Endothelial cell of umbilical vein (primary cell): ENCODE results near the gene RBM47. TPM values are rescaled to one million over a fixed set of nuclear protein-coding genes. Genes with fewer than 3 reads are reported as not detected.

Experiments
- BruUV-seq: library from RNA; stranded (reverse); fragments of 400-500 nt; replicated peaks from 2 replicates; lab custom pipeline; 2021; lab: Mats Ljungman, UMichigan
- CTCF ChIA-PET: fragments of 300-600, 350-600 bp; sonication (Branson Sonifier 250); formaldehyde crosslinking; loops from one replicate; lab custom pipeline; 2021; ENCODE audit warnings: antibody characterized with exemption, inconsistent platforms; lab: Charles Lee
- POLR2A ChIA-PET: fragments of 300-600, 350-600 bp; sonication (Branson Sonifier 250); formaldehyde crosslinking; loops from one replicate; lab custom pipeline; 2021; ENCODE audit warnings: antibody characterized with exemption, inconsistent platforms; lab: Charles Lee
- DNase-seq: peaks from one replicate; pipeline ENCODE4 v3.0.0-alpha.2; 2011; ENCODE audit warnings: low read depth, low spot score
- FAIRE-seq: peaks from 2 replicates; lab custom pipeline; 2011; peaks lifted over from hg19 to GRCh38; lab: Jason Lieb, UNC
- H2AFZ ChIP-seq: 2 replicates; pipeline ENCODE4 v1.6.0; 2012; ENCODE audit warnings: low read depth, low read length, control low read depth, inconsistent platforms
- H3K27ac ChIP-seq: 2 replicates; pipeline ENCODE4 v1.5.1; 2011; ENCODE audit warnings: low read depth, mild to moderate bottlenecking, control low read depth, low read length, moderate library complexity; ENCODE audit not compliant: insufficient read depth
- H3K27me3 ChIP-seq, 2 experiments: 2 replicates each; pipeline versions ENCODE4 v1.6.0 to v1.6.1; 2011; ENCODE audit warnings: low read length in 2 of 2, mixed read lengths in 1 of 2; ENCODE audit not compliant: control insufficient read depth in 2 of 2, insufficient read depth in 2 of 2
- H3K36me3 ChIP-seq, 2 experiments: 2 replicates in 1 of 2; 3 replicates in 1 of 2; pipeline ENCODE4 v1.5.1; 2011; ENCODE audit warnings: low read length in 2 of 2, mild to moderate bottlenecking in 1 of 2, moderate library complexity in 1 of 2; ENCODE audit not compliant: control insufficient read depth in 2 of 2, insufficient read depth in 2 of 2; ENCODE audit errors: extremely low read depth in 1 of 2
- H3K4me1 ChIP-seq: 3 replicates; pipeline ENCODE4 v1.5.1; 2011; ENCODE audit warnings: mild to moderate bottlenecking, low read length; ENCODE audit not compliant: control insufficient read depth, insufficient read depth; ENCODE audit errors: extremely low read depth
- H3K4me2 ChIP-seq: 2 replicates; pipeline ENCODE4 v1.6.1; 2011; ENCODE audit warnings: low read length, control low read depth, mixed read lengths; ENCODE audit not compliant: insufficient read depth
- H3K4me3 ChIP-seq, 3 experiments: fragments of 200-600 bp in 1 of 3; sonication (generic), shearing (Covaris generic) in 1 of 3; replicated peaks in 1 of 3; 2 replicates each; pipeline ENCODE4 v1.5.1; 2011 to 2016; ENCODE audit warnings: control low read depth in 3 of 3, low read length in 3 of 3, mild to moderate bottlenecking in 2 of 3, inconsistent platforms in 1 of 3, low read depth in 1 of 3, moderate library complexity in 1 of 3; ENCODE audit not compliant: insufficient read depth in 1 of 3
- H3K79me2 ChIP-seq: 2 replicates; pipeline ENCODE4 v1.6.0; 2012; ENCODE audit warnings: low read length, inconsistent platforms; ENCODE audit not compliant: control insufficient read depth, insufficient read depth
- H3K9ac ChIP-seq: replicated peaks from 2 replicates; pipeline ENCODE3; 2011; ENCODE audit warnings: low read length, control low read depth; ENCODE audit not compliant: insufficient read depth; ENCODE audit errors: extremely low read depth
- H3K9me1 ChIP-seq: replicated peaks from 3 replicates; pipeline ENCODE4 v1.6.0; 2011; ENCODE audit warnings: mild to moderate bottlenecking, low read length; ENCODE audit not compliant: control insufficient read depth, insufficient read depth; ENCODE audit errors: extremely low read depth
- H3K9me3 ChIP-seq: replicated peaks from 2 replicates; pipeline ENCODE4 v1.5.1; 2012; ENCODE audit warnings: low read length, inconsistent platforms; ENCODE audit not compliant: control insufficient read depth, insufficient read depth
- H4K20me1 ChIP-seq: replicated peaks from 2 replicates; pipeline ENCODE3; 2011; ENCODE audit warnings: mild to moderate bottlenecking, low read length; ENCODE audit not compliant: control insufficient read depth, insufficient read depth; ENCODE audit errors: extremely low read depth
- EZH2 ChIP-seq: IDR thresholded peaks from 2 replicates; pipeline ENCODE4 v1.6.1; 2012; ENCODE audit warnings: borderline replicate concordance, low read depth, mild to moderate bottlenecking, moderate library complexity, low read length, inconsistent platforms; ENCODE audit not compliant: severe bottlenecking
- FOS ChIP-seq: IDR thresholded peaks from 2 replicates; pipeline ENCODE4 v1.6.1; 2011; ENCODE audit warnings: mild to moderate bottlenecking, low read length, moderate library complexity, borderline replicate concordance; ENCODE audit not compliant: insufficient read depth
- GATA2 ChIP-seq: IDR thresholded peaks from 2 replicates; pipeline ENCODE4 v1.7.0; 2011; ENCODE audit warnings: low read depth, mild to moderate bottlenecking, moderate library complexity, mixed read lengths, low read length; ENCODE audit not compliant: insufficient read length, insufficient read depth
- JUN ChIP-seq: IDR thresholded peaks from 2 replicates; pipeline ENCODE4 v1.6.1; 2011; ENCODE audit warnings: borderline replicate concordance, low read depth; ENCODE audit not compliant: insufficient read length, insufficient read depth
- MYC ChIP-seq: IDR thresholded peaks from one replicate; pipeline ENCODE4 v1.6.1; 2011; ENCODE audit warnings: mild to moderate bottlenecking, low read depth, low read length
- POLR2A ChIP-seq: IDR thresholded peaks from 2 replicates; pipeline ENCODE4 v1.6.1; 2012; ENCODE audit warnings: low read depth, mild to moderate bottlenecking, control low read depth, low read length
- dilution Hi-C: fragments of 300-500 bp; cut with MboI; formaldehyde crosslinking; loops from one replicate; pipeline ENCODE4 v1.15.0; 2019; ENCODE audit warnings: low sequenced_read_pairs; ENCODE audit not compliant: extremely low pct_ligation_motif_present
- intact Hi-C: fragments of 100-400 bp; cut with micrococcal nuclease; formaldehyde crosslinking; loops from one replicate; pipeline ENCODE4 v1.10.0; 2022
- polyA plus RNA-seq, 4 experiments: library from polyadenylated mRNA; depleted of rRNA in 3 of 4; stranded (reverse) in 3 of 4; unstranded in 1 of 4; fragments of >200 nt; gene quantifications; 2 replicates each; pipeline versions ENCODE4 v1.2.1 to v1.2.3, GENCODE V29; 2011 to 2012; ENCODE audit warnings: missing spikeins in 1 of 4
- total RNA-seq: library from RNA; stranded (reverse); gene quantifications from 2 replicates; pipeline ENCODE4 v1.2.3, GENCODE V29; 2021
- TF ChIP-seq, protein P1 (sequence below): IDR thresholded peaks from 2 replicates; pipeline ENCODE4 v1.6.1; 2011; ENCODE audit not compliant: insufficient read depth, insufficient read length
- TF ChIP-seq, protein P2 (sequence below), 2 donors: IDR thresholded peaks; 1 replicate in 1 of 2; 2 replicates in 1 of 2; pipeline ENCODE4 v1.5.1; 2011; ENCODE audit warnings: low read length in 2 of 2, mild to moderate bottlenecking in 2 of 2, moderate library complexity in 2 of 2, control low read depth in 1 of 2, inconsistent platforms in 1 of 2, low read depth in 1 of 2; ENCODE audit not compliant: insufficient read depth in 1 of 2; ENCODE audit errors: extremely low read depth in 1 of 2

Gene RBM47
- total and polyA plus RNA-seq, 2 donors (not counting 3 experiments of a cell fraction or from before 2014, with no cell fraction given), result not detected

DNA sequence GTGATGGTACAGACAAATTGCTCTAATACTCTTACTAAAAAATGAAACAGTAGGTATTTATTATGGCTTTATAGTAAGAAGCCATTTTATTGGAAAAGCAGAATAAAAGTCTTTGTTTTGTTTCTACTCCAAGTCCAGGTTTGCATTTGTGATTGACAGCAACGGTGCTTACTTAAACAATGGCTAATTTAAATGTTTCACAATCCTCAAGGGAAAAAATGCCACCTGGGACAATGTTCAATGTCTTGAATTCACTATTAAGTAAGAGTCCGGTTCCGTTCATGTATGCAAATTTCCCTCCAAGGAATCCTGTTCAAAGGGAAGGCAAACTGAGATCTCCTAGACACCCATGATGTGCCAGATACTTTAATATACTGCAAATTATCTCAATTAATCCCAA lies 123.6 kb downstream of the RBM47 start:
- dilution Hi-C loops (no loop called here), intact Hi-C loops (no loop called here)
- no peak overlapping the region for H3K4me3 ChIP-seq
- ChIA-PET CTCF (no interaction called here), POLR2A (no interaction called here)
- no peaks in the 10 kb centered on the region for H3K27me3 ChIP-seq
- H4K20me1 ChIP-seq, result no peaks in the 10 kb centered on the region
- no peak overlapping the region for H3K27ac ChIP-seq
- BruUV-seq, result no TSS peak
- H2AFZ ChIP-seq, result no peak overlapping the region
- DNase-seq (no peak), FAIRE-seq (no peak)
- no peaks in the 10 kb centered on the region for H3K79me2 ChIP-seq
- TF ChIP-seq, protein P1, sequence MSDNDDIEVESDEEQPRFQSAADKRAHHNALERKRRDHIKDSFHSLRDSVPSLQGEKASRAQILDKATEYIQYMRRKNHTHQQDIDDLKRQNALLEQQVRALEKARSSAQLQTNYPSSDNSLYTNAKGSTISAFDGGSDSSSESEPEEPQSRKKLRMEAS, result no peak
- TF ChIP-seq GATA2 (no peak), FOS (no peak), POLR2A (no peak), JUN (no peak), EZH2 (no peak), MYC (no peak)
- TF ChIP-seq, protein P2, sequence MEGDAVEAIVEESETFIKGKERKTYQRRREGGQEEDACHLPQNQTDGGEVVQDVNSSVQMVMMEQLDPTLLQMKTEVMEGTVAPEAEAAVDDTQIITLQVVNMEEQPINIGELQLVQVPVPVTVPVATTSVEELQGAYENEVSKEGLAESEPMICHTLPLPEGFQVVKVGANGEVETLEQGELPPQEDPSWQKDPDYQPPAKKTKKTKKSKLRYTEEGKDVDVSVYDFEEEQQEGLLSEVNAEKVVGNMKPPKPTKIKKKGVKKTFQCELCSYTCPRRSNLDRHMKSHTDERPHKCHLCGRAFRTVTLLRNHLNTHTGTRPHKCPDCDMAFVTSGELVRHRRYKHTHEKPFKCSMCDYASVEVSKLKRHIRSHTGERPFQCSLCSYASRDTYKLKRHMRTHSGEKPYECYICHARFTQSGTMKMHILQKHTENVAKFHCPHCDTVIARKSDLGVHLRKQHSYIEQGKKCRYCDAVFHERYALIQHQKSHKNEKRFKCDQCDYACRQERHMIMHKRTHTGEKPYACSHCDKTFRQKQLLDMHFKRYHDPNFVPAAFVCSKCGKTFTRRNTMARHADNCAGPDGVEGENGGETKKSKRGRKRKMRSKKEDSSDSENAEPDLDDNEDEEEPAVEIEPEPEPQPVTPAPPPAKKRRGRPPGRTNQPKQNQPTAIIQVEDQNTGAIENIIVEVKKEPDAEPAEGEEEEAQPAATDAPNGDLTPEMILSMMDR (IDR thresholded peaks at IDR 0.05; ENCODE audit: extremely low read depth in 1 of 2, insufficient read depth in 1 of 2, low read depth in 1 of 2, low read length in 2 of 2), result no peak
- H3K9ac ChIP-seq, result no peak overlapping the region
- no peaks in the 10 kb centered on the region for H3K9me1 ChIP-seq
- no peak overlapping the region for H3K4me2 ChIP-seq
- H3K36me3 ChIP-seq, result no peaks in the 10 kb centered on the region
- no peaks in the 10 kb centered on the region for H3K4me1 ChIP-seq
- H3K9me3 ChIP-seq, result no peaks in the 10 kb centered on the region
